ENCODE measurements around the gene LAMA3.

Gene LAMA3

DNA sequence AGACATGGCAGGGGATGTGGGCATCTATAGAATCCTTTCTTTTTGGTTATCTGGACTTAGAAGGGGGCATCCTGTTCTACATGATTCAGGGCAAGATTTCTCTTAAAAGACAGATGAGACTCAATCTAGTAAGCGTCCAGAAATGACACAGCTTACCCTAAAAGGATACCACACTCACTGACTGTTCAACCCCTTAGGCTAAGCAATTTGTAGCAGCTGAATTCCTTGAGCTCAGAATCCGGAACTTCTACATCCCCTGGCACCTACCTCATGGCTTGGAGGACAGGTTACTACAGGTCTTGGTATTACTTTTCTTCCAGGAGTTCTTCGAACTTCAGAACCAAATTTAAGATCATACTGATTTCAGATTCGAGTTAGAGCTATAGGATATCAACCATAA is 138.4 kb downstream of the LAMA3 start:
- no peak for DNase-seq

DNA sequence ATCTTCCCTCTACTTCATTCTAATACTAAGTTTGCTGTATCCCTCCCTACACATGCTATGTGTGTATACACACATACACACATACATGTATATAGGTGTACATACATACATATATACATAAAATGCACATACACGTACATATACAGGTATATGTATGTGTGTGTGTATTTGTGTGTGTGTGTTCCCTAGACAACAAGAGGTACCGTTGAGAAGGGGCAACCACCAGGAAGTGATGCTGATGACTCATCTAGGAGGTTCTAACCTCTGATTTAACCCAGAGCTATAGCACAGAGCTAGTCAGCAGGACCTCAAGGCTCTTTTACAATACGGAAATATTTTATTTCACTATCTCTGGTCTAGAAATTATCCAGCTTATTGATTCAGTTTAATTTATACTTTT is 139.2 kb downstream of the LAMA3 start:
- DNase-seq, result no peak

DNA sequence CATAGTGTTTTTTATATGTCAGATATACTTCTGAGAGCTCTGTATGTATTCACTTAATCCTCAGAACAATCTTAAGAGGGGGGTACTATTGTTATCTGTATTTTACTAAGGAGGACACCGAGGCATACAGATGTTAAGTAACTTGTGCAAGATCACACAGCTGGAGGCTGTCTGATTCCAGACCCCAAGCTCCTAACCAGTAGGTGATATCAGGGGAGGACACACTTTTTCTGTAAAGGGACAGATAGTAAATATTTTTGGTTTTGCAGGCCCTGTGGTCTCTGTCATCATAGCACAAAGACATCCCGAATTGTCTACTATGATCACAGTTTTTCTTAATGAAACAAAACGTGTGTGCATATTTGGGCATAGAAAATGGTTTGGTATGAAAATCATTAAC is 143.7 kb downstream of the LAMA3 start:
- DNase-seq, result no peak

DNA sequence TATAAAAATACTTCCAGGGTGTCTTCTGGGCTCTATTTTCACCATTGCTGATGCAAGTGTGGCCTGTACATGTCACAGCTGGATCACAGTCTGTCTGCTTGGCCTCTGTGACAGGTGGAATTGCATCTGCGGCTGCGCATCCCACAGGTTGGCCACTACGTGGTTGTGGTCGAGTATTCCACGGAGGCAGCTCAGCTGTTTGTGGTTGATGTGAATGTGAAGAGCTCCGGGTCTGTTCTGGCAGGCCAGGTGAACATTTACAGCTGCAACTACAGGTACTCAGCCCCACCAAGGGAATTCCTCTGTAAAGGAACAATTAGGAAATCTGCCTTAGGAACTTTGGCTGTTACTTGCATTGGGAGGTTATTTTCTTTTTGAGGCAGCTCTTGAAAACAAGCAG is 144.5 kb downstream of the LAMA3 start:
- DNase-seq, result no peak

DNA sequence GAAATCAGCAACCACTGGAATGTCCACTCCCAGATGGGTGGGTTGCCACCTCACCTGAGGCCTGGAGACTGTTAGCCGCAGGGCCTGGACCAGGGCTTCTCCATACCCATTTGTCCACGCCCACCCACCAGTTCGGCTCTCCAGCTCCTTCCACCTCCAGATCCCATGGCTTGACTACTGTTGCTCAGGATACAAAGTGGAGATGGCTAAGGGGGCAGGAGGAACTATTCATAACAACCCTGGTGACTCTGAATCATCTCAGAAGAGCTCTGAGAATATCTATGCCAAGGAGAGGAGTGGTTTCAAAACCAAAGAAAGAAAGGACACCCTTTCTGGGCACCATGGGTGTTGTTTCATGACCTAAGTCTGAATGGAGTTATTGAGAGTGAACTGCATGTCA is 145.8 kb downstream of the LAMA3 start:
- no peak for DNase-seq

DNA sequence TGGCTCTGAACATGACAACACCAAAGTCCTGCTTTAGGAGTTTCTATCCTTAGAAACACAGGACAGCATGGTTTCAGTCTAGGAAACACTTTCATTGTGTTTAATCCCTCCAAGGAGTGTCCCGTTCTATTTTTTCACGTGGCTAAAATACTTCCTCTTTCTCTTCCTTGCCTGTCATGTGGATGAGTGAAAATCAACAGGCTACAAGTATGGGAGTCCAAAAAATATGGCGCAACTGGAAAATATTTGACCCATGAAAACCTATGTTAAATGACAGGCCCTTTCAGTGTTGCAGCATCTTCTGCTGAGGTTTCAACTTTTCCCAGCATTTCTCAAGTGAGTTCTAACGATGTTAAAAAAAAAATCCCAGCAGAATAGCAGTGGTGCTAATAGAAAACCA is 146.3 kb downstream of the LAMA3 start:
- DNase-seq, result no peak

DNA sequence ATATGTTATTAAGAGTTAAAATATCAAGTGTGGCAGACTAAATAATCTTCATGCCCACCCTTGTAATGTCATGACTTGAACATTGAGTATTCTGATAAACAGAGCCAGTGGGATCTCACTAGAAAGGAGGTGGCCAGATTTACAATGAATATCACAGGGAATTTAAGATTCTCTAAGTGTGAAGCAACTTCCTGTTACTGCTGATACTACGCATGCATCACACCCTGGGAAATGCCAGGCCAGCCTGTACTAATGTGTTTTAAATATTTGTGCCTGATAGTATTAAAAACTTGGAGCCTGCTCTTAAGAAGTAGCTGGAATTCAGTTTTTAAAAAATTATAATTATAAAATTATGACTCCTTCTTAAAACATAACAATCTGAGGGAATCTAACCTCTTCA is 148.3 kb downstream of the LAMA3 start:
- no peak for DNase-seq

DNA sequence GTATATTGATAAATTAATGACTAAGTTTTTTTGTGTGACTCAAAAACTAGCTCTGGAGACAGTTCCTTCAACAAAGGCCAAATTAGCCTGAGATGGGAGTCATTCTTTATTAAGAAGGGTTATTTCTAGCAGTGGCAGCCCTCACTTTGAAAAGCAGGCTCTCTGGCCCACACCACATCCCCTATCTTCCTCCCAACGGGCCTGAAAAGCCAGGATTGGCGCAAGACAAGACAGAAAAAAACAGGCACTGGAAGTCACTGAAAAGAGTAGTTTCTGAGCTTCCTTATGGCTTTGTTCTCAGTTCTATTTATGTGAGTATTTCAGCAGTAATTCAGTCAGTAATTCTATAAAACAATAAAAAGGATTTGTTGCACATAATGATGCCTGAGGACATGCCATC is 149.0 kb downstream of the LAMA3 start:
- no peak for DNase-seq

DNA sequence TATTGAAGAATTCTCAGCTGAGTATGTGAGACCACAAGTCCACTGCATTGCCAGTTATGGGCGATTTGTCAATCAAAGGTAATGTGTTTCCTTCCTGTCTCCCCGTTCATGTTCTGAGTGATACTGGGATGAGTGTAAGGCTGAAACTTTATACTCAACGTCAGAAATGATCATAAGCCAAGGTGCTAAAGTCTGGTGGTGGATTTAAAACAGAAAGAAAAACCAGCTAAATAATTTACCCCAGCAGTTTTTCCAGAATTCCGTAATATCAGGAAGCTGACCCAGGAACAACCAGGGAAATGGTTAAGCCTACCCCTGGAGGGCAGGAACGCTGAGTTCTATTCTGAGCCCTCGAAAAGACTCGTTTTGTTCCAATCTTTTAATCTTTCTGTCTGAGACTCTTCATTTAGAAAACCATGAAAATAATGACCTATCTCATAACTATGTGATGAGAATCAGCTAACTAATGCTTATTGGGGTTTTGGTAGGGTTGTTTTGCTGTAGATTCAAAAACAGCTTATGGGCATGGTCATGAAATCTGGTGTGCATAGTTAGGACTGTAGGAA is 149.6 kb downstream of the LAMA3 start:
- no peak for DNase-seq

DNA sequence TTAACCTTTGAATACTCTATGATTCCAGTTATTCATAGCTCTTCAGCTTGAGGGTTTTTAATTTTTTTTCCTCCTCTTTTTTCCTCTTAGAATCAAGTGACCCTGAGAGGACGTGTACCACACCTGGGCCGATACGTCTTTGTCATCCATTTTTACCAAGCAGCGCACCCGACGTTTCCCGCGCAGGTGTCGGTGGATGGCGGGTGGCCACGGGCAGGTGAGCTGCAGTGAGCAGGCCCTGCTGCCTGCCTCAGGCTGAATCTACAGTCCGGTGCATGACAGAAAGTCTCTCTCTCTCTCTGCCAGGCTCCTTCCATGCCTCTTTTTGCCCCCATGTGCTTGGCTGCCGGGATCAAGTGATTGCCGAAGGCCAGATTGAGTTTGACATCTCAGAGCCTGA is 153.1 kb downstream of the LAMA3 start:
- no peak for DNase-seq

DNA sequence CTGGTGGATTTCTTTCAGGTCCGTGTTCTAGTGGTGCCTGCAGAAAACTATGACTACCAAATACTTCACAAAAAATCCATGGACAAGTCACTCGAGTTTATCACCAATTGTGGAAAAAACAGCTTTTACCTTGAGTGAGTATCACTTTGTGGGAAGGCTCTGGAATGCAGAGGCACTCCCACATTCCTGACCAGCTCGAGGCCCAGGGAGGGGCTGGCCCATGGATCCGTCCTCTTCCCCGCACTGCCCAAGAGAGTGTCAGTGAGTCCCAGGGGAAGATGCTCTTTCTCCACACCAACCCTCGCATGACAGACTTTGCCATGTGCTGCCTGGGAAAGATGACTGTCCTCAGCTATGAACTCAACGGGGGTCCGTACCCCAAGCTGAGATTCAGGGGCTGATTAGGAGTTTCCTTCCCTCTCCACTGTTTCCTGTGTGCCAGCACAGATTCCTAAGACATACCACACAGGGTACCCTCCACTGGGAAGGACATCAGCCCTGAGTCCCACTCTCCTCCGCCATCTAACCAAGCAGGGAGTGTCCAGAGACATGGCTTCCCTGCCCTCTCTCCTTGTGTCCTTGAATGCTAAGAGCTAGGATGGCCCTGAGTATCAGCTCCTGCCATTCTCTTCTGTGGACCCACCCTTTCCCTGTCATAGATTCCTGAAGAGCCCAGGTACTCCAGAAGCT is 155.9 kb downstream of the LAMA3 start:
- no peak for DNase-seq

DNA sequence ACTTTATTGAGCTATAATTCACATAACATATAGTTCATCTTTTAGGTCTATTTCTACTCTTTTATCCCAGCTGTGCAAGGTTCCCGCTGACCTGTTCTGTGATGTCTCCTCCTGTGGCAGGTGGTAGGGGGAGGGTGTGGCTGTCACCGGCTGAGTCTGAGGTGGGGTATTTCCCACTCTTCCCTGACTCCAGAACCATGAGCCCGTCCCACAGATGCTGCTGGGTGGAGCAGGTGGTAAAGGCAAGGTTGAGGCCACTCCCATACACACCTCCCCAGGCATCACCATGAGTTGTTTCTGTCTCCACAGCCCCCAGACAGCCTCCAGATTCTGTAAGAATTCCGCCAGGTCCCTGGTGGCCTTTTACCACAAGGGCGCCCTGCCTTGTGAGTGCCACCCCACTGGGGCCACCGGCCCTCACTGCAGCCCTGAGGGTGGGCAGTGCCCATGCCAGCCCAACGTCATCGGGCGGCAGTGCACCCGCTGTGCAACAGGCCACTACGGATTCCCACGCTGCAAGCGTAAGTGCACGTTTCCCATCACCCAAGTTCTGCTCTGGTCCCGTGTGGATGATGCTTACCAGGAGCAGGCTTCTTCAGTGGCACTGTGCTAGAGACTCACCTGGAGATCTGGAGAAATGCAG is 156.9 kb downstream of the LAMA3 start:
- DNase-seq, result no peak

DNA sequence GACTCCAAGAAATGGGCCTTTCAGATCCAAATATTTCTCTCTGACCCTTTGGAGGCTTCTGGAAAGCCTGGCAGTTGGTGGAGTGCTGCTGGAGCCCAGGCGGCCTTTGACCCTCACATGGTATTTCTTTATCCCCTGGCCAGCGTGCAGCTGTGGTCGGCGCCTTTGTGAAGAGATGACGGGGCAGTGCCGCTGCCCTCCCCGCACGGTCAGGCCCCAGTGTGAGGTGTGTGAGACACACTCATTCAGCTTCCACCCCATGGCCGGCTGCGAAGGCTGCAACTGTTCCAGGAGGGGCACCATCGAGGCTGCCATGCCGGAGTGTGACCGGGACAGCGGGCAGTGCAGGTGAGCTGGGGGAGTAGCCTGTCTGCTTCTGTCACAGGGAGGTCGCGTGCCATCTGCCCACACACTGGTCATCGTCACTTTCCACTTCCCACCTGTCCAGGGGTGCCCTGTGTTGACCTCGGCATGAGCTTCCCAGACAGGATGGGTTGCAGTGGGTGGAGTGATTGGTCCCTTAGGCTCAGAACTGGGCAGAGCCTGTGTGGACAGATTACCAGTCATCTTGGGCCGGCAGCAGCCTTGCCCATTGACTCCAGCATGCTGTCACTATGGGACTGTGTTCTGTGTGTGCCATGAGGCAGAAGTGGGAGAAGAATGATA is 158.2 kb downstream of the LAMA3 start:
- no peak for DNase-seq

DNA sequence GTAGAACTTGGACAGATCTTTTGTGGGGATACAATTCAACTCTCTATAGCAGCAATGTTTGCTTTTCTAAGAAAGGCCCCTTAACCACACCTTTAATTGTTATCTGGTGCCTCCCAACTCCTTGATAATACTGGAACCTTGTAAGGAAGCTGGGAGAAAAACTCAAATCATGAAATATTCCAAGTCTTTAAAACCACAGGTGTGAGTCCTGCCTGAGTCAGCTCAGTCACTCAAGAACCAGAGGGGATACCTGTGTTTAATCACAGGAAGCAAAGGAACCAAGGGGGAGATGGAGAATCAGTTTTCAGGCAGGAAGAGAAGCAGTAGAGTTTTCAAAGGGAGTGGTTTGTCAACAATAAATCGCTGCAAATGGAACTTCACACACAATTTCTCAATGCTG is 159.9 kb downstream of the LAMA3 start:
- no peak for DNase-seq

DNA sequence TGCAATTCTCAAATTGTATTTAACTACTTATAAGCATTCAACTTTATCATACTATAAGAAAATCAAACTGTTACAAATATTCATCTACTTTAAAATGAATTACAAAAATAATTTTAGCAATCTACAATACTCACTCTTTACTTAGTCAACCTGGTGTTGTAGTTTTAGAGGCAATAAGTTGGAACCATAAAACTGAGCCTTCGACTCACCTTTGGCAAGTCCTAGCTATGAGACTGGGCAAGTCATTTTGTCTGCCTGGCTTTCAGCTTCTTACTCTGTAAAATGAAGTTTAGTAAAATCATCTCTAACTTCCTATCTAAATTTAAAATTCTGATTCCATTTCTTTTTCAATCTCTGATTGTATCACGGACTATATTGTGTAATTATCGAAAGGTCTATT is 161.0 kb downstream of the LAMA3 start:
- DNase-seq, result no peak

DNA sequence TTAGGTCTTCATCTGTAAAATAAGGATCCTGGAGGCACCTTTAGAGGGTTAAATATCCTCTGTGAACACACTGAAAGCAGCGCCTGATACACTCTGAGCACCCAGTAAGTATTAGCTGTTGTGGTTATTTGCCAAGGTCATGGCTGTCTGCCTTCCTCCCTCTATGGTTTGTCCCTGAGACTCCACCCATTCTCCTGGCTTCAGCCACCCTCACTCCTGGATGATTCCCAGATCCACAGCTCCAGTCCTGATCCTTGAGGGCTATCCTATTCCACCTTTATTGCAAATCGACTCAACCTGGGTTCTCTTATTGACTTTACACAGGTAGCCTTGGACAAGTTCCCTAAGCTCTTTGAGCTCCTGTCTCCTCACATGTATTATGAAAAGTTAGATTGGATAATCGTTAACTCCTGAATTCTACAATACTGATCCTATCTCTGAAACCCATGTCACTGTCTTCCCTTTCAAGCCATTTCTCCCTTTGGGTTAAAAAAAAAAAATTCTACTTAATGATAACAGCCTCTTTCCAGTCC is 162.3 kb downstream of the LAMA3 start:
- no peak for DNase-seq

DNA sequence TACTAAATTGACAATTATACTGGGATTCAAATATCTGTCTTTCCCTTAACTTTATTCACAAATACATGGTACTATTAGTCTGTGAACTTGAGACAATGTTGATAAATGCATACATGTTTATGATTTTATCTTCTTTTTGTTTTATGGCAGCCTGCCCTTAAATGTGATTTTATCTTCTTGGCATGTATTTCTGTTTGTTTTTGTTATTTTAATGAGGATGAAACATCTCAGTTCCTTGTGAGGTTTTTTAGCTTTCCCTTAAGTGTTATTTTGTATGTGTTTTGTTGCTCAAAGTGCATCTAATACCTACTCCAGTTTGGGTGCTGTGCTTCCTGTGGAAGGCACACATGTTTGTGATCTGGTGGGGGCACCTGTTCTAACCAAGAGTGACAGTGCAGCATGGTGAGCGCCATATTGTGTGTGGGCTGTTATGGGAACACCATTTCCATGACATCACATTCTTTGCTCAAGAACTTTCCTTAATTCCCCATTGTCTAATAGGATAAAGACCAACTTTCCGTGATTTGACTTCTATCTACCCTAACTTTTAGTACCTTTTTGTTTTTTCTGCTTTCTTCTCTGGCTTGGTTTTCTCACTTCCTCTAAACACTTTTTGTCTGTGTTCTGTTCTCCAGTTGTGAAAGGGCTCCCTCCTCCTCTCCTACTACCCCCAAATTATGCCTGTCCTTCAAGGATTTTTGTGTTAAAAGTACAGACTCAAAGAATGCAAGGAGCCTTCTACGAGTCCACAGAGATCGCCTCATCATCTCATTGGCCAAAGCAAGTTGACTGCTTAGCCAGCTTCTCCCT is 163.2 kb downstream of the LAMA3 start:
- no peak for DNase-seq

DNA sequence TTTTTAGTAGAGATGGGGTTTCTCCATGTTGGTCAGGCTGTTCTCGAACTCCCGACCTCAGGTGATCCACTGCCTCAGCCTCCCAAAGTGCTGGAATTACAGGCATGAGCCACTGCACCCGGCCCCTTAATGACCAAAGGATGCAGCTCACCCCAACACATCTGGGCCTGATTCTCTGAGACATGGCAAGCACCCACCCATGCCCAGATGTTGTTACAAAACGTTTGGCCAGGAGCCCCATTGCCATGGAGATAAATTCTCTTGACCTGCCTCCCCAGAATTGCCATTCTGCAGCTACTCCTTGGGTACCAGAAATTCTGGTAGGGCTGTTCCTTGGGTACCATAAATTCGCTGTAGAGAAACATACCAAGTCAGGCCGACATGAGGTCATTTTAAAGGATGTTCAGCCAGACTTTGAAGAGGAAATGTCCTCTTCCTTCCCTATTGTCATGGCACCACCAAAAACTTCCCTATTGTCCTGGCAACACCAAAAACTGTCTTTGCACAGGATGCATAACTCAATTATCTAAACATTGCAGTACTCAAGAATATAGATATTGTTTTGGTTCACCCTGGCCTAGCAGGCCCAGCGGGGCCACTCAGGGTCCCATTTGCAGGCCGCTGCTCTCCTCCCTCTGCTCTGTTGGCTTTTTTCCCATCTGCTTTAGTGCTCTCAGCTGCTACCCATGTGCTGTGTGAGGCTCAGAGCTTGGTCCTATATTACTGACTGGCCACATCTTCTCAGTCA is 164.4 kb downstream of the LAMA3 start:
- DNase-seq, result no peak

DNA sequence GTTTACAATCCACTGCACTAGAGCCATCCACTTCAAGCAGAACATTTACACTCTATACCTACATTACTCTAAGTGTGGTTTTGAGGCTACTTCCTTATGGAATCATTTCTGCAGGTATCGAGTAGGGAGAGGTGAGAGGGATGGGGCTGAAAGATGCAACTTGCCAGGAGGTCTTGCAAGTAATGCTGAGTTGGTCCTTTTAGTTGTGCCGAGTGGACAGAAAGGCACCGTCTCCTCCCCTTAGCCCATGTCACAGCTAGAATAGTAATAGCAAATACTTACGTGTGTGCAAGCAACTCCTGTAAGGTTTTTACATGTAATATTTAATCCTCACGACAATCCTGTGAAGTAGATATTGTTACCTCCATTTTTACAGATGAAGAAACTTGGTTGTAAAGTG is 166.5 kb downstream of the LAMA3 start:
- no peak for DNase-seq

DNA sequence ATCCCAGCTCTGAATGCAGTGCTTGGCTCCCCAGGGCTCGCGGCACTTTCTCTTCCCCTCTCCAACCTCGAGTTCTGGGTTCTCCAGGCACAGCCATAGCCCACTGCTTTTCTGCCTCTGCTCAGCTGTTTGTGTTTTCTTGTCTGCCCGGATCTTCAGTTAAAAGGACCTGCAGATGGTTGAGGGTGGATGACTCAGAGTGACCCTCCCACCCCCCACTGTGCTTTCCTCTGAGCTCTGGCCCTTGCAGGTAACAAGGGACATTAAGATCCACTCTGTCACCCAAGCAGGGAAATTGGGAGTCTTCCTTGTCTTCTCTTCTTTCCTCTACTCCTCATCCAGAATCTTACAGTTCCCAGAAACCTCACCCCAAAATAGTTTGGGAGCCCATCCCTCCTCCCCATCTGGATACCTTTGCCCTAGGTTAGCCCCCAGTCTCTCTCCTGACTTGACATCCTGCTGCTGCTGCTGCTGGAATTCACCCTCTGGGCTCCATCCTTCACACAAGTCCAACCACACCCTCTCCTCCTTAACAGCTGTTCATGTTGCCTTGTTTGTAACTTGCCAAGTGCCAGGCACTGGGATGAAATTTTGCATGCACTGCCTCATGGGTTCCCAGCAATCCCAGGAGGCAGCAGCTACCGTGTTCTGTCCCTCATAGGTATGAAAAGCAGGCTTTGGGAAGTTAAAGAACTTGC is 167.4 kb downstream of the LAMA3 start:
- DNase-seq, result no peak

DNA sequence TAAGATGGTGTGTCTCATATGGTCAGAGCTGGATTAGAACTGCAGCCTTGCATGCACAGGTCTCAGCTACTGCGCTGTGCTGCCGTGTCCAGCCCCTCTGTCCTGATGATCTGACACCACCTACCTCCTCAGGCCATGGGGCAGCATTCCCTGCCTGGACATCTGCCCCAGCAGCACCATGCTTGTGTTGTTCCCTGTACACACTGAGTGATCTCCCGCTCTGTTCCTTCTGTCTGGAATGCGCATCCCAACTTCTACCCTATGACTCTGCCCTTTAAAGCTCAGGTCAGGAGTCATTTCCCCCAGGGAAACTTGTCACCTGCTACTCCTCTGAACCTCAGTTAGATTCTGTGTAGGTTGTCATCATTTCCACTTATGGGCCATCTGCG is 167.9 kb downstream of the LAMA3 start:
- DNase-seq, result no peak

DNA sequence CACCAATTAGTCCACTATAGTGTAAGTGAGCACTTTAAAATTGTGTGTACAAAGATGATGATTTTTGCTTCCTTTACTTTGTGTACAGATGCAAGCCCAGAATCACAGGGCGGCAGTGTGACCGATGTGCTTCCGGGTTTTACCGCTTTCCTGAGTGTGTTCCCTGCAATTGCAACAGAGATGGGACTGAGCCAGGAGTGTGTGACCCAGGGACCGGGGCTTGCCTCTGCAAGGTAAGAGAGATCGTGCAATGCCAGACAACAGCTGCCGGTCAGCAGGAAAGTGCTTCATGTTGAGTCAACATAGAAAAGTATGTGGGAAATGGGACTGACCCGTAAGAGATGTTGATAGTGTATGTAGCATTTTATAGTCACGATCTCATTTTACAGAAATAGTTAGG is 168.5 kb downstream of the LAMA3 start:
- DNase-seq, result no peak

All from NCI-H526 treated with DMSO at 0.1 percent for 48 hours (cell line).